Activated effector memory CD4-positive, alpha-beta T cell treated with anti-CD3 and anti-CD28 coated beads, Interleukin-2, amount 50 U/mL, for 16 hours (primary cell): ENCODE measurements around the gene PANX2.
"Not testable (repeated sequence)": the region's sequence is repeated elsewhere in the genome, so short reads cannot be mapped to it uniquely, and the experiment has no call there.

Experiments used
- DNase-seq: peaks from one replicate; pipeline ENCODE4 v3.0.0-alpha.2; 2020

The PANX2 gene

DNA sequence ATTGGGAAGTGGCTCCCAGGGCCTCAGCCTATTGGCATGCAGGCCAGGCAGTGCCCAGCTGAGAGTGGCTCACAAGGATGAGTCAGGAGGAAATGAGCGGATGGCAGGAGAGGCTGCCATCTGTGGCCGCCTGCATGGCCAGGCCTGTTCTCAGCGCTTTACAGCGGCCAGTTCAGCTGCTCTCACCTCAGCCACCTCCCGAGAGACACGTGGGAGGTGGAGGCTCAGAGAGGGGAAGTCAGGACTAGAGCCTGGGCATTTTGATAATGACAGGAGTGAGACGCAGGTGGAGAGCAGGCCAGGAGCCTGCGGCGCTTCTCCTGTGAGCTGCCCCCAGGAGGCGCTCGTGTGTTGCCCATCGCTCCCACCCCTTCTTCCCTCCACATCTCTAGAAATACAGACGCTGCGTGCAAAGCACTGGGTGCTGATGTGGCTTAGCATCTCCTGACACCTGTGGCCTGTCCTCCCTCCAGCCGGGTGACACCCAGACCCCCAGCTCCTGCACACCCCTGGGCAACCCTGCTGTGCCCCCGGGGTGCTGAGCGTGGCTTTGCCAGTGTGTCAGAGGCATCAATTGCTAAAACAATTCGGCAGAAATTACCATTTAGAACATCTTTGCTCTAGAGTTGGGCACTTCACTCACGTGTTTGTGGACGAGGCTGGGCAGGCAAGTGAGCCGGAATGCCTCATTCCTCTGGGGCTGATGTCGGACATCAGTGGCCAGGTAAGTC, 21.4 kb upstream of the PANX2 start:
- DNase-seq, result peak; percentile 88

DNA sequence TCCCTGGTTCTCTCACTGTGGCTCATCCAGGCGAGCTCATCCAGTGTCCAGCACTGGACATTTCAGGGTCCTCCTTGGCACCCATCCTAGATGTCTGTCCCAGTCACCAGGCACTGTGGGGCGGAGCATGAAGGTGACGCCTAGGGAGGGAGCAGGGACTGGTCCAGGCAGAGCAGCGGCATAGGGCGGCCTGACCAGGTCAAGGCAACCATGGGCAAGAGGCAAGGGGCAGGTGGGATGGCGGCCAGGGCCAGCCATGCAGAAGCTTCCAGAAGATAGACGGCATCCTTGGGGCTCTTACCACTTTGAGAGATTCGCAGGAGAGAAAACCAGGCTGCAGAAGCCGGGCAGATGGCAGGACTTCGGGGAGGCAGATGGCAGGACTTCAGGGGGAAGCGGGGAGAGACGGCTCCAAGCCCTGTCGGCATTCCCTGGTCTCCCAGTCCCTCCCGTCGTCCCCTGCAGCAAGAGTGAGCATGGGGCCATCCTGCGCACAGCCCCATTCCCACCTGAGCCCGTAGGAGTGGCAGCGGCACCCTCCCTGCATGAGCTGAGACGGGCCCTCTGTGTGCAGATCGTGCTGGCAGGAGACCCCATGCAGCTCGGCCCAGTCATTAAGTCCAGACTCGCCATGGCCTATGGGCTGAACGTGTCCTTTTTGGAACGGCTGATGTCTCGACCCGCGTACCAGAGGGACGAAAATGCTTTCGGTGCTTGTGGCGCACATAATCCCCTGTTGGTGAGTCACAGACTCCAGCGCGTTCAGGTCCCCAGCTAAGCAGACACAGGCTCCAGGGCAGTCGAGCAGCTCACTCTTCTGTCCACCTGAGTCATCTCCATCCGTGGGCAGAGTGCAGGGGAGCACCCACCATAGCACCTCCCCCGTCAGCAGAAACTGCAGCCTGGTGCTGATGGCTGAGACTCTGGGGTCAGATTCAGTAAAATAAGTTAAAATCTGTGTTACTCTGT, 20.1 kb upstream of the PANX2 start:
- no peak for DNase-seq

DNA sequence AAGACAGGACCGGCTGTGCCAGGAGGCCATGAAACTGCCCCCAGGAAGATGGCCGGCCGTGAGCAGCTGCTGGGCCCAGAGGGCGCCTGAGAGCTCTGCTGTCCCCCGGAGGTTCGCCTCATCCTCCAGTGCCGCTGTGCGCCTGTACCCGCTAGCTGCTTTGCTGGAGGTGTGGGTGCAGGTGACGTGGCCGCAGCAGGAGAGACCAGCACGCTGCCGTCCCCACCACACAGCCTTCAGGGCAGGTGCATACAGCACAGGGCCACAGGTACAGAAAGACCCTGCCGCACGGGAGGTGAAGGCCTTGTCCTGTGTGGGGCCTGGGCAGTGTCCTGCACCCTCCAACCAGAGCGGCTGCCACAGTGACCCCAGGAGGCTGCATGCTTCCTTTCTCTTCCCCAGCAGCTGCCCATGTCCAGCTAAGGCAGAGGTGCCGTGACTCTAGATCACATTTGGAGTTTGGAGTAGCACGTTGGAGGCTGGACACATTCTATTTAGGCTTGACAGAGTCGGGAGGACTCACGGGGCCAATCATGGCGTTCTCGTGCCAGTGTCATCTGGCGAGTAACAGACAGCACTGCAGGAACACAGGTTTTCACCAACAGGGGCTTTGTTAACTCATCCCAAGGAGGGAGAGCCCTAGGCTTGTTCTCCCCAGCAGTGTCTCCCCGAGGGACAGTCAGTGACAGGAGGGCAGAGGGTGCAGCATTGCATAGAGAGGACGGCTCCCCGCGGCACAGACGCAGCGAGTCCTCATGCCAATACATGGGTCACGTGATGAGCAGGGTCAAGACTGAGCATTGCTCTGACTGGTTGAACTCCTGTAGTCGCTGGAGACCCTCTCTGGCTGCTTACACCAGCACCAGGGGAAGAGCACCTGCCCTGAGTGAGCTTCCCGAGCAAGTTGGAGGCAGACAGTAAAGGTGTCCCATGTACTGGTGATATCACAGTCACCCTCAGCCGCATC, 18.7 kb upstream of the PANX2 start:
- no peak for DNase-seq

DNA sequence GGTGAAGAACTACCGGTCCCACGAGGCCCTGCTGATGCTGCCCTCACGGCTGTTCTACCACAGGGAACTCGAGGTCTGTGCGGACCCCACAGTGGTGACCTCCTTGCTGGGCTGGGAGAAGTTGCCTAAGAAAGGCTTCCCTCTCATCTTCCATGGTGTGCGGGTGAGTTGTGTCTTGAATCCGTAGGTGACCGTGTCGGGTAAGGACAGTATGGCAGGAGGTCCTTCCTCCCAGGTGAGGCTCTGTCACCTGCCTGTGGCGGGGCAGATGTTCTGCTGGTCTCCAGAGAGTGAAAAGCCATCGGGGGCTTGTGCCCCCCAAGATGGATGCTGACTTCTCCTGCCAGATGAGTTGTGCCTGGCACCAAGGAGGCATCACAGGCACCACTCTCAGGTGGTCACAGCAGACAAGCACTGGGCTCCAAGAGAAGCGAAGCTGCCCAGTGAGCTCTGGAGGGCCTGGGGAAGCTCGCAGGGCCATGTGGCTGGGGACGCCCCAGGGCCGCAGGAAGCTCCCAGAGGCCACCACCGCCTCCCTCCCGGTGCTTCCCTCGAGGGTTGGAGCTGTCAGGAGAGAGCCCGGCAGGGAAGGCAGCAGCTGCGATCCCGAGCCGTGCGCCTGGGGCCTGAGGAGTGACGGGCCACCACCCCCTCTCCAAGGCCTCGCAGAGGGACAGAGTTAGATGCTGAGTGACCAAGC, 17.3 kb upstream of the PANX2 start:
- DNase-seq, result no peak

DNA sequence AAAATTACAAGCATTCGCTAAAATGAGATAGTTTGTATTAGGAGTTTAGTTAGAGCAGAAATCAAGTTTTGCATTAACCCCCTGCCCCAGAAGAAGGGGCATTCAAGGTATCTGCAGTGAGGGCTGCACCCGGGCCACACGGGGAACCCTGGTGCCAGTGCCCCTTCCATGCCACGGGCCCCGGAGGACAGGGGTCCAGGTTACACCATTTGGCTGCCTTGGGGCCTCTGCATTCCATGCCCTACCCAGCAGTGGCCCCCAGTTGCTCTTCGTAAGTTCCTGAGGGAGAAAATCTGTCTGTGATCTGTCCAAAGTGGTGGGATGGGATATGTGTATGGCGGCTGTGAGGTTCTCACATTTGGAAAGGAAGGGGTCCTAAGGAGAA, 16.8 kb upstream of the PANX2 start:
- DNase-seq, result no peak

DNA sequence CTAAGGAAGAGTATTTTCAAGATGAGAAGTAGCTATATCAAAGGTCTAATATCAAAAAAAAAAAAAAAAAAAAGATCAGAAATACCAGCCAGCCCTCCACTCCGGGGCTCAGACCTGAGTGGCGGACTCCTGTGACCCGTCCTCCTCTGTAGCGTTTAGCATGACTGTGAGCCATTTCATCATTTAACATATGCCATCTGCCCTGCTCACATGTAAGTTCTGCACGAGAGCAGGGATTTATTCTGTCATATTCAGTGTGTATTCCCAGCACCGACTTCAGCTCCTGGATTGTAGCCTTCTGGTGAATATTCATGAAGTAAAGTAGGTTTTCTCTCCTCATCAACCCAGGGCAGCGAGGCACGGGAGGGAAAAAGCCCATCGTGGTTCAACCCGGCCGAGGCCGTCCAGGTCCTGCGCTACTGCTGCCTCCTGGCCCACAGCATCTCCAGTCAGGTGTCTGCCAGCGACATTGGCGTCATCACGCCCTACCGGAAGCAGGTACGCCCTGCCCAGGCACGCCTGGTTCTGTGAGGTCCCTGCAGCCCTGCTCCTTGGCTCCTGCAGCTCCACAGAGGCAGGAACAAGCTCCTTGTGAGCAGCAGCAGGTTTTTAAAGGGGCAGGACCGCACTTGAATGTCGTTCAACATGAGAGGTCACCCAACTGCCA, 12.7 kb upstream of the PANX2 start:
- DNase-seq, result no peak

DNA sequence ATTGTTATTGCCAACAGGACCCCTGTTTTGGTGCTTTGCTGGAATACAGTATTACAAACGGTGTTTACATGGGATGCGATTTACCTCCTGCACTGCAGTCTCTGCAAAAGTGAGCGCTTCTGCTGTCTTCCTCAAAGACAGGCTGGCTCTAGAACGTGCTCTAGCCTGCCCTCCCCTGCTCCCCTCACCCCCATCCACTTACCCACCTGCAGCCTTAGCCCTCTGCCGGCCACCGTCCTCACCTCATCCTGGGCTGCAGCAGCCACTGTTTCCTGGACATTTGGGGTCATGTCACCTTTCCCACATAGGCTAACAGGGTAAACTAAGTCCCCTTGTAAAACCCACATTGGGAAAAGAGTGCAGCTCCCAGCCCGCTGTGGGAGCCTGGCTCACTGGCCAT, 9.6 kb upstream of the PANX2 start:
- DNase-seq, result no peak

DNA sequence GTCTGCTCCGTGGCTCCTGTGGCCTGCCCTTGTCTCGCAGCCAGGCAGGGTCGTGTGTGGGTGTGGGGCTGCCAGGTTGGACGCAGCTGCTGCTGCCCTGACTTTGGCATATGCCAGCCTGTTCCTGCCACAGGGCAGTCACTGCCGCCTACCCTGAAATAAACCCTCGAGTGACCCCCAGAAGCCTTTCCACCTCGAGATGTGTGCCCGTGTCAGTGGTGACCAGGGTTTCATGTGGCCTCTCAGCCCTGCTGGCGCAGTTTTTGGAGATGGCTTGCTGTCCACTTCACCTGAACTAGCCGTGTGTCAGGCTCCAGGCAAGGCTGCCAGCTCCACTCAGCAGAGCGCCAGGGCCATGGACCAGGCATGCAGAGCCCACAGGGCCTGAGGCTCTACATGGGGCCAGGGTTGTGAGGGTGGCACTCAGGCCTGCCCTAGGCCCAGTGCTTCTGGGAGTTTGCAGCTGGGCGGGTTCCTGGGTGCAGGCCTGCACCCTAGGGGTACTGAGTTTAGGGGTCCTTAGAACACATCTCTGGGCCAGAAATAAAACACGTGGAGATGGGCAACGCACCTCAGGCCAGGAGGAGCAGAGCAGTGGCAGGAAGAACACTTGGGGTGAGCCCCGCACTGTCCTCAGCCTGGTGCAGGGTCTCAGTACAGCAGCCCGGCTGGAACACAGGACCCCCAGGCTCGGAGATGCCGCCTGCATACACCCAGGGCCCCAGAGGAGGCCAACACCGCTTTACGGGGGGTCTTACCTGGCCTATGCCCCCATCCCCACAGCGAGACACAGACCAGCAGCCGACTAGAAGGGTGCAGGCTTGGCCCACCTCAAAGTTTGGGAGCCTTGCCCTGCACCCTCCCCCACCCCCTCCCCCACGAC, 8.8 kb upstream of the PANX2 start:
- DNase-seq, result peak; percentile 60

DNA sequence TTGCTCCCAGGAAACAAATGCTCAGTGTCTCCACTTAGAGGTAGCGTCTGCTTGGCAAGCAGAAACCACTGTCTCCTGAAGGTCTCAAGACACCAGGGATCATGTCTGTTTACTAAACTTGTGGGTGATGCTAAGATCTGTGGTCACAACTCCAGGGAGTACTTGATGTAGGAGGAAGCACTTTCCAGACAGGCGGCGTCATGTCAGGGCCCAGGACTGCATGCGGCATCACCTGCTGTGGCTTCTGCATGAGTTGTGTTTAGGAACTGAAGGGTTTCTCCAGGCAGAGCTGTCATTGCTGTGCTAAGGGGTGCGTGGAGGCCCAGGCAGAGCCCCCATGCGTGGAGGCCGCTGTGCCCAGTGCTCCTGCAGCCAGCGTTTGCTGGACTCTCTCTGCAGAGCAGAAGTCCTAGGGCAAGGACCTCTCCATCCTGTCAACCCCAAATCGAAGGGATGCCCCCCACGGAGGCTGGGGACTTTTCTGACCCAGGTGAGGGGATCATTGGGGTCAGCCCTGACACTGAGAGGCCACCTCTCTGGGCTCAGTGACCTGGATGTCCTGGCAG, 8.1 kb upstream of the PANX2 start:
- DNase-seq, result no peak

DNA sequence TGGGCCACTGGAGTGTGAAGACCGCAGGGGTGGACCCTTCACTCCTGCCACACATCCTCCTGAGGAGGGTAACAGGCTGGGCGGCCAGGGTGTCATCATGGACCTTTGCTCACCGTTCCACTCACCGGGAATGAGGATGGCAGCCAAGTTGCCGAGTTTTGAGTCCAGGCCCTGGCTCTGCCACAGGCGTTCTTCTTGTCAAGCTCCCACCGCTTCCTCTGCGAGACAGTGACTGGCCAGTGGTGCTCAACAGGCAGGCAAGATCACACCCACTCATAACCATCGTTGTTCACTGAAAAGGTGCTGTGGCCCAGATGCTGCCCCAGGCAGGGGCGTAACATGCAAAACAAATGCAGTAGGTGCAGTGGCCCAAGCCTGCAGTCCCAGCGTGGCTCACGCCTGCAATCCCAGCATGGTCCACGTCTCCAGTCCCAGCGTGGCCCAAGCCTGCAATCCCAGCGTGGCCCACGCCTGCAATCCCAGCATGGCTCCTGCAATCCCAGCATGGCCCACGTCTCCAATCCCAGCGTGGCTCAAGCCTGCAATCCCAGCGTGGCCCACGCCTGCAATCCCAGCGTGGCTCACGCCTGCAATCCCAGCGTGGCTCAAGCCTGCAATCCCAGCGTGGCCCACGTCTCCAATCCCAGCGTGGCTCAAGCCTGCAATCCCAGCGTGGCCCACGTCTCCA, 5.0 kb upstream of the PANX2 start:
- DNase-seq, result peak; percentile 54

DNA sequence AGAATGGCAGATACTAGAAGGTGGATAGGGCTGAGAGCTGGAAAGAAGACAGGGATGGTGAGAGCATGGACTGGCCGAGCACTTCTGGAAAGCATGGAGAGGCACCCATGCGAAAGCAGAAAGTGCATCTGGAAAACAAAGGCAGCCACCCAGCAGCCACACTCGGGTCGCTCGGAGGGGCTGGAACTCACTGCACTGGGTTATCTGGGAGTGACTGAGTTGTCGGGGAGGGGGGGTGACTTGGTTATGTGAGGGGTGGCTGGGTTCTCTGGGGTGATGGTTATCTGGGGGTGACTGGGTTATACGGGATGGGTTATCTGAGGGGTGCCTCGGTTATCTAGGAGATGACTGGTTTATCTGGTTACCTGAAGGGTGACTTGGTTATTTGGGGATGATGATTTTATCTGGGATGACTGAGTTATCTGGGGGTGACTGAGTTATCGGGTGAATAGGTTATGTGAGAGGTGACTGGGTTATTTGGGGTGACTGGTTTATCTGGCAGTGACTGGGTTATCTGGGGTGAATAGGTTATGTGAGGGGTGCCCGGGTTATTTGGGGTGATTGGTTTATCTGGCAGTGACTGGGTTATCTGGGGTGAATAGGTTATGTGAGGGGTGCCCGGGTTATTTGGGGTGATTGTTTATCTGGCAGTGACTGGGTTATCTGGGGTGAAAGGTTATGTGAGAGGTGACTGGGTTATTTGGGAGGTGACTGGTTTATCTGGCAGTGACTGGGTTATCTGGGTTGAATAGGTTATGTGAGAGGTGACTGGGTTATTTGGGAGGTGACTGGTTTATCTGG, 2.6 kb upstream of the PANX2 start:
- DNase-seq, result no peak

DNA sequence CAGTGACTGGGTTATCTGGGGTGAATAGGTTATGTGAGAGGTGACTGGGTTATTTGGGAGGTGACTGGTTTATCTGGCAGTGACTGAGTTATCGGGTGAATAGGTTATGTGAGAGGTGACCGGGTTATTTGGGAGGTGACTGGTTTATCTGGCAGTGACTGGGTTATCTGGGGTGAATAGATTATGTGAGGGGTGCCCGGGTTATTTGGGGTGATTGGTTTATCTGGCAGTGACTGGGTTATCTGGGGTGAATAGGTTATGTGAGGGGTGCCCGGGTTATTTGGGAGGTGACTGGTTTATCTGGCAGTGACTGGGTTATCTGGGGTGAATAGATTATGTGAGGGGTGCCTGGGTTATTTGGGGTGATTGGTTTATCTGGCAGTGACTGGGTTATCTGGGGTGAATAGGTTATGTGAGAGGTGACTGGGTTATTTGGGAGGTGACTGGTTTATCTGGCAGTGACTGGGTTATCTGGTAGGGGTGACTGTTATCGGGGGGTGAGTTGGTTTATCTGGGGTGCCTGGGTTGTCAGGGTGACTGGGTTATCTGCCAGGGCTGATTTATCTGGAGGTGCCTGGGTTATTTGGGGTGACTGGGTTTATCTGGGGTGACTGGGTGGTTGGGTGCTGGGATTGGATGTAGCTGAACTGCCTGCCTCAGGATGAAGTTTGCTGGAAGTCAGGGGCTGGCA, 1.9 kb upstream of the PANX2 start:
- not testable (repeated sequence) for DNase-seq

DNA sequence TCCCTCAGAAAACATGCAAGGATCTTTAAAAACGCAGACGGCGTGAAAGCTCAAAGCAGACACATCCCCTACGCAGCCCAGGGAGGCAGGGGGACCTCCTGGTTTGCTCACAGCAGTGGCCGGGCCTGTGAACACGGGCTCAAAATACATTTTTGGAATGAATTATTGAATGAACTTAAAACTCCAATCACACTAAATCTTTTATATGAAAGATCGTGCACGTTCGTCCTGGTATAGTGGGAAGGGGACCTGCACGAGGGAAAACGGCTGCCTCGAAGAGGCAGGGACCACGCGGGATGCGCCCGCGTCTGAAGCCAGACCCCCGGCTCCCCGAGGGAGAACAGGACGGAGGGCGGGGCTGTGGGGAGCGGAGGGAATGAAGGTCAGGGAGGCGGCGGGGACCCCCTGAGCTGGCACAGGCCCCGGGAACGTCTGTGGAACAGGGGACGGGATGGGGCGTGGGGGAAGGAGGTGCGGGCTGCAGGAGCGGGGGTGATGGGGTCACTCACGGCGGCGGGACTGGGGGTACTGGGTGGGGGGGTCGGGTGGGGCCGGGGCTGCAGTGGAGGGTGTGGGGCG, 1.3 kb upstream of the PANX2 start:
- peak; percentile 57 for DNase-seq

DNA sequence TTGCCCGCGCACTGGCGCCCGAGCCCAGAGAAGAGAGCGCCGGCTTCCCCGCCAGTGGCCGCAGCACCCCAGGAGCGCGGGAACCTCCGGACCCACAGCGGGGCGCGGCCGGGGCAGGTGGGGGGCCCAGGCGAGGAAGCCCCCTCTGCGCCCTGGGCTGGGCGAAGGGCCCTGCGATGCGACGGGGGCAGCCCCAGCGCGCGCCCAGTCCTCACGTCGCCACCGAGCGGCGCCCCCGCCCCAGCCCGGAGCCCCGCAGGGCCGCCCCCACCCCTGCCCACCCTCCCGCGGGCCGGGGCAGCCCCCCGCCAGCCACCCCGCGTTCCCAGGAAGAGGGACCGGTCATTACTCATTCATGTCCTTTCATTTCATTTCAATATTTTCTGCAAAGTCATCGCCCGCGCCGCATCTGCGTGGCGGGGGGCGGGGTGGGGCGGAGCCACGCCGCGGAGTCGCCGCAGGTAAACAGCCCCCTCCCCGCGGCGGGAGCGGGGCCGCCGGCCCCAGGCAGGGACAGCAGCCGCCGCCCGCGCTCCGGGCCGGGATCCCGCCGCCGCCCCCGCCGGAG, 673 bp upstream of the PANX2 start:
- DNase-seq, result peak; percentile 86

DNA sequence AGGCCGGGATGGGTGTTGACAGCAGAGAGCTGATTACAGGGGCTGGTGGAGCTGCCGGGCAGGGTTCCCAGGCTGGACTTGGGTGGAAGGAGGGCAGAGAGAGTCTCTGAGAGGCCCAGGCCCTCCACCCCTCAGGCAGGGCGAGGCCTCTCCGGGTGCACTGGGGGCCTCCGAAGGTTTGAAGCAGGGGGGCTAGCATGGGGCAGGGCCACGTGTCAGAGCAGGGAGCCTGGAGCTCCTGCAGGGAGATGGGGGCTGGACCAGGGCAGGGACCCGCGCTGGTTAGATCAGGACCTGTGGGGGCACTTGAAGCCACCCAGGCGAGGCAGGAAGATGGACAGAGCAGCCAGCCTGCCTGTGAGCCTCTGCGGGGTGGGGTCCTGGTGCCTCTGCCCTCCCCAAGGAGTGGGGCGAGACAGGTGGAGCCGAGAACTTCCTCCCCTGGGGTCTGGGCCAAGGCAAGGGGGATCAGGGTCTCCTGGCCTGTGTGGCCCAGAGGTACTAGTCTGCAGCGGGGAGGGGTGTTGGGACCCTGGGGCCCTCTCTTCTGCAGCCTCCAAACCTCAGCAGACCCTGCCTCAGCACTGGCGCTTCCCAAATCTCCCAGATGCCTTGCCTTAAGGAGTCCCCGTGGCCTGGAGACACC, 911 bp downstream of the PANX2 start:
- DNase-seq, result no peak

DNA sequence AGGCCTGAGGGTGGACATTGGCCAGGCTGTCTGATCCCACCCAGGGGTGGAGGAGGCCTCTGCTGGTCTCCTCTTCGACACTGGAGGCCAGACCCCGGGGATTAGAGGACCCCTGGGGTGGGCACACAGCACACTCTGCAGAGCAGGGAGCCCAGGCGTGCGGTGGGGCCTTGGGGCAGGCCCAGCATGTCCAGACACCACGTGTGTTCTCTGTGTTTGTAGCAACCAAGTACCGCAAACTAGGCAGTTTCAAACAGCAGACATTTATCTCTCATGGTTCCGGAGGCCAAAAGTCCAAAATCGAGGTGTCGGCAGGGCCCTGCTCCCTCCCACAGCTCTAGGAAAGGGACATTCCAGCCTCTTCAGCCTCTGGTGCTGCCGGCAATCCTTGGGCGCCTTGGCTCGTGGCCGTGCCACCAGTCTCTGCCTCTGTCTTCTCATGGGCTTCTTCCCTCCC, 1.5 kb downstream of the PANX2 start:
- DNase-seq, result peak; percentile 57
